Body of pancreas (tissue), 4 donors: ENCODE measurements around the gene ZNF579.

ENCODE experiments used
- POLR2A ChIP-seq, 3 donors: fragments of 450-650 bp; IDR thresholded peaks; one replicate each; pipeline ENCODE4 v1.6.1; 2016; ENCODE audit warnings: antibody characterized with exemption in 3 of 3, mild to moderate bottlenecking in 2 of 3
- TF ChIP-seq, protein P1 (sequence below), 7 experiments: fragments of 450-650 bp in 4 of 7; fragments of 200-600 bp in 3 of 7; sonication (generic) in 3 of 7; IDR thresholded peaks; one replicate each; pipeline ENCODE4 v1.5.1; 2016 to 2019; ENCODE audit warnings: antibody characterized with exemption in 7 of 7

DNA sequence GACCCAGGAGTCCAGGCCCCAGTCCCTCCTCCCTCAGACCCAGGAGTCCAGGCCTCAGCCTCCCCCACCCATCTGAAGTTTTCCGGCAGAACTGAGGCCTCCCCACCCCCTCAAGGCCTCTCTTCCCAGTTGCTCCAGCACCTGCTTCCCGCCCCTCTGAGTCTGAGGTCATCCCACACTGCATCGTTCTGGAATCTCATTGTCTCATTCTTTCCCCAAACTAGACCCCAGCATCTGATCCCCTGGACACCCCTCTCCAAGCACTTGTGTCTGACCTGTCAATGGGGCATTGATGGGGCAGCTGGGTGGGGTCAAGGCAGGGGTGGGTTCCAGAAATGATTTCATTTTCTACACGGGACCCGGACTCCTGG lies 42.9 kb downstream of the ZNF579 start:
- TF ChIP-seq, protein P1, sequence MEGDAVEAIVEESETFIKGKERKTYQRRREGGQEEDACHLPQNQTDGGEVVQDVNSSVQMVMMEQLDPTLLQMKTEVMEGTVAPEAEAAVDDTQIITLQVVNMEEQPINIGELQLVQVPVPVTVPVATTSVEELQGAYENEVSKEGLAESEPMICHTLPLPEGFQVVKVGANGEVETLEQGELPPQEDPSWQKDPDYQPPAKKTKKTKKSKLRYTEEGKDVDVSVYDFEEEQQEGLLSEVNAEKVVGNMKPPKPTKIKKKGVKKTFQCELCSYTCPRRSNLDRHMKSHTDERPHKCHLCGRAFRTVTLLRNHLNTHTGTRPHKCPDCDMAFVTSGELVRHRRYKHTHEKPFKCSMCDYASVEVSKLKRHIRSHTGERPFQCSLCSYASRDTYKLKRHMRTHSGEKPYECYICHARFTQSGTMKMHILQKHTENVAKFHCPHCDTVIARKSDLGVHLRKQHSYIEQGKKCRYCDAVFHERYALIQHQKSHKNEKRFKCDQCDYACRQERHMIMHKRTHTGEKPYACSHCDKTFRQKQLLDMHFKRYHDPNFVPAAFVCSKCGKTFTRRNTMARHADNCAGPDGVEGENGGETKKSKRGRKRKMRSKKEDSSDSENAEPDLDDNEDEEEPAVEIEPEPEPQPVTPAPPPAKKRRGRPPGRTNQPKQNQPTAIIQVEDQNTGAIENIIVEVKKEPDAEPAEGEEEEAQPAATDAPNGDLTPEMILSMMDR (IDR thresholded peaks at IDR 0.05), result no peak
- TF ChIP-seq POLR2A (IDR thresholded peaks at IDR 0.05), result no peak
